ENCODE measurements around the gene HIP1.

Gene HIP1

GRCh38 chr7:75575488-75576121, 163.1 kb downstream of the HIP1 start:
- Histone ChIP-seq H3K4me3 (ENCODE audit: low read depth, low read length, poor library complexity, severe bottlenecking) (no peak overlapping the region), H3K79me2 (ENCODE audit: insufficient read depth, low read length) (no peaks in the 10 kb centered on the region), H3K36me3 (ENCODE audit: insufficient read depth, low read length) (no peaks in the 10 kb centered on the region), H3F3A (ENCODE audit: insufficient read depth, low read length) (no peaks in the 10 kb centered on the region), H3K27ac (ENCODE audit: low read depth, low read length, poor library complexity, severe bottlenecking) (no peak overlapping the region), H3K4me1 (ENCODE audit: insufficient read depth, low read length, severe bottlenecking) (no peaks in the 10 kb centered on the region), H4K20me1 (ENCODE audit: insufficient read depth, low read length) (no peaks in the 10 kb centered on the region), H3K27me3 (ENCODE audit: insufficient read depth, low read length) (peaks cover 20% of the 10 kb centered on the region; the same call in 1 of the 2 replicates), H3K9ac (ENCODE audit: low read length) (no peak overlapping the region), H3K9me3 (ENCODE audit: low read length) (no peaks in the 10 kb centered on the region), H3K4me2 (ENCODE audit: low read length) (no peak overlapping the region), H3K9me2 (ENCODE audit: low read depth, low read length) (no peaks in the 10 kb centered on the region), H2AFZ (ENCODE audit: low read length) (no peak overlapping the region)
- TF ChIP-seq EZH2 (IDR thresholded peaks at IDR 0.05; ENCODE audit: borderline replicate concordance, low read length): no peak
- TF ChIP-seq, protein P1, sequence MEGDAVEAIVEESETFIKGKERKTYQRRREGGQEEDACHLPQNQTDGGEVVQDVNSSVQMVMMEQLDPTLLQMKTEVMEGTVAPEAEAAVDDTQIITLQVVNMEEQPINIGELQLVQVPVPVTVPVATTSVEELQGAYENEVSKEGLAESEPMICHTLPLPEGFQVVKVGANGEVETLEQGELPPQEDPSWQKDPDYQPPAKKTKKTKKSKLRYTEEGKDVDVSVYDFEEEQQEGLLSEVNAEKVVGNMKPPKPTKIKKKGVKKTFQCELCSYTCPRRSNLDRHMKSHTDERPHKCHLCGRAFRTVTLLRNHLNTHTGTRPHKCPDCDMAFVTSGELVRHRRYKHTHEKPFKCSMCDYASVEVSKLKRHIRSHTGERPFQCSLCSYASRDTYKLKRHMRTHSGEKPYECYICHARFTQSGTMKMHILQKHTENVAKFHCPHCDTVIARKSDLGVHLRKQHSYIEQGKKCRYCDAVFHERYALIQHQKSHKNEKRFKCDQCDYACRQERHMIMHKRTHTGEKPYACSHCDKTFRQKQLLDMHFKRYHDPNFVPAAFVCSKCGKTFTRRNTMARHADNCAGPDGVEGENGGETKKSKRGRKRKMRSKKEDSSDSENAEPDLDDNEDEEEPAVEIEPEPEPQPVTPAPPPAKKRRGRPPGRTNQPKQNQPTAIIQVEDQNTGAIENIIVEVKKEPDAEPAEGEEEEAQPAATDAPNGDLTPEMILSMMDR (IDR thresholded peaks at IDR 0.05; ENCODE audit: low read length): no peak

DNA sequence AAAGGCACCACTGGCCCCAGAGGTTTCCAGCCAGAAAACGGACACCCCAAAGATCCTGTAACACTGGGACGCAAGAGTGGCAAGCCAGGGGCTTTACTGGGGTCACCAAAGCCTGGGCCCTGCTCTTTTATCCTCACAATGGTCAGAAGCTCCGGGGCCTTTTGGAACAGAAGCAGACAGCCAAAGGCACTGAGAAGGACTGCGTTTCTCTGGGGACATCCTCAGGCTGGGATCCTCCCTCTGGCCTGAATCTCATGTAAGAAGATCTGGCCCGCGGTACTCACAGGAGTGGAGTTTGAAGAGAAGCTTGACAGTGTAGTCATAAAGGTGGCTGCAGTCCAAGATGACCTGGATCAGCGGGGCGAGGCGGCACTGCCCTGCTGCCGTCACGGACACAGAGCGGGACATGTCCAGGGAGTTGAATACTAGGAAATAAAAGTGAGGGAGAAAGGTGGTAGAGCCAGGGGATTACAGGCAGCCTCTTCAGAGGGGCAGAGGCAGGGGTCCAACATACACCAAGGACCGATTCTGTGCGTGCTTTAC, 165.2 kb downstream of the HIP1 start:
- Histone ChIP-seq H2AFZ (ENCODE audit: low read length) (no peak overlapping the region), H3F3A (ENCODE audit: insufficient read depth, low read length) (no peaks in the 10 kb centered on the region), H3K4me1 (ENCODE audit: insufficient read depth, low read length, severe bottlenecking) (no peaks in the 10 kb centered on the region), H3K27me3 (ENCODE audit: insufficient read depth, low read length) (peaks cover 23% of the 10 kb centered on the region; the same call in 1 of the 2 replicates), H3K36me3 (ENCODE audit: insufficient read depth, low read length) (no peaks in the 10 kb centered on the region), H3K4me3 (ENCODE audit: low read depth, low read length, poor library complexity, severe bottlenecking) (no peak overlapping the region), H3K9ac (ENCODE audit: low read length) (no peak overlapping the region), H3K79me2 (ENCODE audit: insufficient read depth, low read length) (no peaks in the 10 kb centered on the region), H3K9me2 (ENCODE audit: low read depth, low read length) (no peaks in the 10 kb centered on the region), H3K9me3 (ENCODE audit: low read length) (no peaks in the 10 kb centered on the region), H3K4me2 (ENCODE audit: low read length) (no peak overlapping the region), H3K27ac (ENCODE audit: low read depth, low read length, poor library complexity, severe bottlenecking) (no peak overlapping the region), H4K20me1 (ENCODE audit: insufficient read depth, low read length) (no peaks in the 10 kb centered on the region)
- TF ChIP-seq EZH2 (IDR thresholded peaks at IDR 0.05; ENCODE audit: borderline replicate concordance, low read length): no peak
- TF ChIP-seq, protein P1 (IDR thresholded peaks at IDR 0.05; ENCODE audit: low read length): no peak

- Histone ChIP-seq H3K4me3 (ENCODE audit: low read depth, low read length, poor library complexity, severe bottlenecking) (no peak overlapping the region), H3F3A (ENCODE audit: insufficient read depth, low read length) (no peaks in the 10 kb centered on the region), H3K36me3 (ENCODE audit: insufficient read depth, low read length) (no peaks in the 10 kb centered on the region), H3K9me3 (ENCODE audit: low read length) (no peaks in the 10 kb centered on the region), H3K9me2 (ENCODE audit: low read depth, low read length) (no peaks in the 10 kb centered on the region), H3K4me2 (ENCODE audit: low read length) (no peak overlapping the region), H2AFZ (ENCODE audit: low read length) (no peak overlapping the region), H3K9ac (ENCODE audit: low read length) (no peak overlapping the region), H3K27me3 (ENCODE audit: insufficient read depth, low read length) (peaks cover 23% of the 10 kb centered on the region), H3K79me2 (ENCODE audit: insufficient read depth, low read length) (no peaks in the 10 kb centered on the region), H3K4me1 (ENCODE audit: insufficient read depth, low read length, severe bottlenecking) (no peaks in the 10 kb centered on the region), H4K20me1 (ENCODE audit: insufficient read depth, low read length) (no peaks in the 10 kb centered on the region), H3K27ac (ENCODE audit: low read depth, low read length, poor library complexity, severe bottlenecking) (no peak overlapping the region)
- TF ChIP-seq, protein P1 (IDR thresholded peaks at IDR 0.05; ENCODE audit: low read length): no peak
- TF ChIP-seq EZH2 (IDR thresholded peaks at IDR 0.05; ENCODE audit: borderline replicate concordance, low read length): no peak
Measured at GRCh38 chr7:75572814-75573213, 165.9 kb downstream of the HIP1 start.
